ENCODE data around the gene PROM1. TPM values are rescaled to one million over a fixed set of nuclear protein-coding genes. Genes with fewer than 3 reads are reported as not detected.

The PROM1 gene
- total and polyA plus RNA-seq, 2 donors (not counting 1 experiment from before 2014, with no cell fraction given): 0.10 to 0.17 TPM

GRCh38 chr4:16011173-16011572 lies 72.7 kb downstream of the PROM1 start:
- H3K4me3 ChIP-seq (replicated peaks in 1 of 4; ENCODE audit: control extremely low read depth in 1 of 4, insufficient read depth in 1 of 4, low read depth in 3 of 4, low read length in 4 of 4): no peak overlapping the region
- DNase-seq (ENCODE audit: low read depth in 2 of 2): no peak
- H3K4me2 ChIP-seq (ENCODE audit: extremely low read depth, insufficient read depth, low read length): no peak overlapping the region
- H3K79me2 ChIP-seq (ENCODE audit: control insufficient read depth, insufficient read depth, low read length): no peaks in the 10 kb centered on the region
- H4K20me1 ChIP-seq (ENCODE audit: control insufficient read depth, extremely low read depth, insufficient read depth, low read length): no peaks in the 10 kb centered on the region
- H2AFZ ChIP-seq (ENCODE audit: low read length): no peak overlapping the region
- H3K9me3 ChIP-seq (ENCODE audit: control insufficient read depth, insufficient read depth, low read depth, low read length): no peaks in the 10 kb centered on the region
- H3K36me3 ChIP-seq (ENCODE audit: control insufficient read depth, insufficient read depth, low read length): no peaks in the 10 kb centered on the region
- no peaks in the 10 kb centered on the region for H3K27me3 ChIP-seq (ENCODE audit: control insufficient read depth, insufficient read depth, low read length)
- no peak overlapping the region for H3K27ac ChIP-seq (ENCODE audit: insufficient read depth, low read length)
- TF ChIP-seq EZH2 (IDR thresholded peaks at IDR 0.05; ENCODE audit: low read length, missing control alignments): no peak
- TF ChIP-seq CTCF (conservative IDR thresholded peaks at IDR 0.05 in 1 of 2, IDR thresholded peaks at IDR 0.05 in 1 of 2; ENCODE audit: low read depth in 1 of 2, low read length in 2 of 2): no peak
- H3K9ac ChIP-seq (ENCODE audit: insufficient read depth, low read length): no peak overlapping the region
- H3K4me1 ChIP-seq (ENCODE audit: control insufficient read depth, extremely low read depth, insufficient read depth, low read length): no peaks in the 10 kb centered on the region

- no peak overlapping the region for H3K9ac ChIP-seq (ENCODE audit: insufficient read depth, low read length)
- no peaks in the 10 kb centered on the region for H3K9me3 ChIP-seq (ENCODE audit: control insufficient read depth, insufficient read depth, low read depth, low read length)
- no peaks in the 10 kb centered on the region for H3K36me3 ChIP-seq (ENCODE audit: control insufficient read depth, insufficient read depth, low read length)
- H3K4me1 ChIP-seq (ENCODE audit: control insufficient read depth, extremely low read depth, insufficient read depth, low read length): no peaks in the 10 kb centered on the region
- H2AFZ ChIP-seq (ENCODE audit: low read length): no peak overlapping the region
- no peaks in the 10 kb centered on the region for H3K27me3 ChIP-seq (ENCODE audit: control insufficient read depth, insufficient read depth, low read length)
- TF ChIP-seq EZH2 (IDR thresholded peaks at IDR 0.05; ENCODE audit: low read length, missing control alignments): no peak
- no peak for TF ChIP-seq CTCF (conservative IDR thresholded peaks at IDR 0.05 in 1 of 2, IDR thresholded peaks at IDR 0.05 in 1 of 2; ENCODE audit: low read depth in 1 of 2, low read length in 2 of 2)
- no peaks in the 10 kb centered on the region for H3K79me2 ChIP-seq (ENCODE audit: control insufficient read depth, insufficient read depth, low read length)
- no peaks in the 10 kb centered on the region for H4K20me1 ChIP-seq (ENCODE audit: control insufficient read depth, extremely low read depth, insufficient read depth, low read length)
- no peak overlapping the region for H3K4me2 ChIP-seq (ENCODE audit: extremely low read depth, insufficient read depth, low read length)
- no peak overlapping the region for H3K4me3 ChIP-seq (replicated peaks in 1 of 4; ENCODE audit: control extremely low read depth in 1 of 4, insufficient read depth in 1 of 4, low read depth in 3 of 4, low read length in 4 of 4)
- no peak overlapping the region for H3K27ac ChIP-seq (ENCODE audit: insufficient read depth, low read length)
- DNase-seq (ENCODE audit: low read depth in 2 of 2): no peak
Measured at GRCh38 chr4:16009153-16009552, 74.7 kb downstream of the PROM1 start.

GRCh38 chr4:16007471-16008095 lies 76.2 kb downstream of the PROM1 start:
- no peaks in the 10 kb centered on the region for H3K36me3 ChIP-seq (ENCODE audit: control insufficient read depth, insufficient read depth, low read length)
- no peak overlapping the region for H3K4me3 ChIP-seq (replicated peaks in 1 of 4; ENCODE audit: control extremely low read depth in 1 of 4, insufficient read depth in 1 of 4, low read depth in 3 of 4, low read length in 4 of 4)
- no peak overlapping the region for H2AFZ ChIP-seq (ENCODE audit: low read length)
- no peak for DNase-seq (ENCODE audit: low read depth in 2 of 2)
- H3K27ac ChIP-seq (ENCODE audit: insufficient read depth, low read length): no peak overlapping the region
- H3K4me1 ChIP-seq (ENCODE audit: control insufficient read depth, extremely low read depth, insufficient read depth, low read length): no peaks in the 10 kb centered on the region
- no peaks in the 10 kb centered on the region for H3K79me2 ChIP-seq (ENCODE audit: control insufficient read depth, insufficient read depth, low read length)
- peaks cover 2% of the 10 kb centered on the region for H3K27me3 ChIP-seq (ENCODE audit: control insufficient read depth, insufficient read depth, low read length)
- no peak overlapping the region for H3K4me2 ChIP-seq (ENCODE audit: extremely low read depth, insufficient read depth, low read length)
- H4K20me1 ChIP-seq (ENCODE audit: control insufficient read depth, extremely low read depth, insufficient read depth, low read length): no peaks in the 10 kb centered on the region
- H3K9ac ChIP-seq (ENCODE audit: insufficient read depth, low read length): no peak overlapping the region
- TF ChIP-seq EZH2 (IDR thresholded peaks at IDR 0.05; ENCODE audit: low read length, missing control alignments) (no peak), CTCF (conservative IDR thresholded peaks at IDR 0.05 in 1 of 2, IDR thresholded peaks at IDR 0.05 in 1 of 2; ENCODE audit: low read depth in 1 of 2, low read length in 2 of 2) (no peak)
- no peaks in the 10 kb centered on the region for H3K9me3 ChIP-seq (ENCODE audit: control insufficient read depth, insufficient read depth, low read depth, low read length)

Measured in fibroblast of lung (primary cell).